AG09309 (cell line): ENCODE measurements around the gene TLX1.
"Not testable (repeated sequence)": the region's sequence is repeated elsewhere in the genome, so short reads cannot be mapped to it uniquely, and the experiment has no call there.

Experiments used
- DNase-seq: peaks from one replicate; pipeline ENCODE4 v3.0.0-alpha.2; 2010; ENCODE audit warnings: low read depth
- H3K4me3 ChIP-seq: 2 replicates; pipeline ENCODE4 v1.5.1; 2011; ENCODE audit warnings: mild to moderate bottlenecking, low read depth, low read length, moderate library complexity; ENCODE audit not compliant: control insufficient read depth
- TF ChIP-seq, protein P1 (sequence below): IDR thresholded peaks from 2 replicates; pipeline ENCODE4 v1.5.1; 2011; ENCODE audit warnings: mild to moderate bottlenecking, low read depth, low read length, inconsistent platforms; ENCODE audit not compliant: insufficient read depth, control insufficient read depth; ENCODE audit errors: missing control alignments

TLX1 gene

DNA sequence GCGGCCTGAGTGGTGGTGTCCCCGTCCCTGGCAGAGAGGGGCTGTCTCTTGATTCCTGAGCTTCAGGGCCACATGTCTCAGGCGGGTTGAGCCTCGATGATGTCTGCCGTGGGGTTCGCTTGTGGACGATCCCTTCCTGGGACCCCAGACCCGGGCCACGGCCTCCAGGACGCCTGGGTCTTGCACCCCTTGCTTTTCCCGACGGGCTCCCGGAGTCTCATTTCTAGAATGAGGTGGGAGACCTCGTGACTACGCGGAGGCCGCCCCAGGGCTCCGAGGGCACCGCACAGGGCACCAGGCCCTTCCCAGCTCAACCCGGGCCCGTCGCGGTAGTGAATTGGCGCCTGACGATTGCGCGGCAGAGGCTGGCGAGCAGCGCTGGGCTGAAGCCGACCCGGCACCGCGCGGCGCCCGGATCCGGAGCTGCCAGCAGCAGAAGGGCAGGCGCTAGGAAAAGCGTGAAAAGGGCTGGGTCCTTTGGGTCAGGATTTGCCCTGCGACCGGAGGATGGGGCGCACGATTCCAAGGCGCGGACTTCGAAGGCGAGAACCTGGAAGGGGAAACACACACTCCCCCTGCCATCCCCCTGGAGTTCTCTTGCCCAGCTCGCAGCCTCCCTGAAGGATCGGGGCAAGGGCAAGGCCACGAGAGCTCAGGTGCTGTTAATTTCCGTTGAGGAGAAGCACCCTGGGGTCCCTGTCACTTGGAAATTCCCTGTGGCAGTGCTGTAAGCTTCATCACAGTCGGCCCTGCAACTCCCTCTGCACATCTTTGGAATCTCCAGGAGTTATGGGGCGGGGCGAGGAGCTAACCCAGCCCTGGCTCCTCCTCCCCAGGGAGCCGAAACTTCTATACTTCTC is 15.5 kb downstream of the TLX1 start:
- DNase-seq: no peak
- TF ChIP-seq, protein P1, sequence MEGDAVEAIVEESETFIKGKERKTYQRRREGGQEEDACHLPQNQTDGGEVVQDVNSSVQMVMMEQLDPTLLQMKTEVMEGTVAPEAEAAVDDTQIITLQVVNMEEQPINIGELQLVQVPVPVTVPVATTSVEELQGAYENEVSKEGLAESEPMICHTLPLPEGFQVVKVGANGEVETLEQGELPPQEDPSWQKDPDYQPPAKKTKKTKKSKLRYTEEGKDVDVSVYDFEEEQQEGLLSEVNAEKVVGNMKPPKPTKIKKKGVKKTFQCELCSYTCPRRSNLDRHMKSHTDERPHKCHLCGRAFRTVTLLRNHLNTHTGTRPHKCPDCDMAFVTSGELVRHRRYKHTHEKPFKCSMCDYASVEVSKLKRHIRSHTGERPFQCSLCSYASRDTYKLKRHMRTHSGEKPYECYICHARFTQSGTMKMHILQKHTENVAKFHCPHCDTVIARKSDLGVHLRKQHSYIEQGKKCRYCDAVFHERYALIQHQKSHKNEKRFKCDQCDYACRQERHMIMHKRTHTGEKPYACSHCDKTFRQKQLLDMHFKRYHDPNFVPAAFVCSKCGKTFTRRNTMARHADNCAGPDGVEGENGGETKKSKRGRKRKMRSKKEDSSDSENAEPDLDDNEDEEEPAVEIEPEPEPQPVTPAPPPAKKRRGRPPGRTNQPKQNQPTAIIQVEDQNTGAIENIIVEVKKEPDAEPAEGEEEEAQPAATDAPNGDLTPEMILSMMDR: no peak
- no peak overlapping the region for H3K4me3 ChIP-seq

- no peak for DNase-seq
- H3K4me3 ChIP-seq: no peak overlapping the region
- TF ChIP-seq, protein P1: no peak
Measured at GRCh38 chr10:101151395-101151794, 20.3 kb downstream of the TLX1 start.

DNA sequence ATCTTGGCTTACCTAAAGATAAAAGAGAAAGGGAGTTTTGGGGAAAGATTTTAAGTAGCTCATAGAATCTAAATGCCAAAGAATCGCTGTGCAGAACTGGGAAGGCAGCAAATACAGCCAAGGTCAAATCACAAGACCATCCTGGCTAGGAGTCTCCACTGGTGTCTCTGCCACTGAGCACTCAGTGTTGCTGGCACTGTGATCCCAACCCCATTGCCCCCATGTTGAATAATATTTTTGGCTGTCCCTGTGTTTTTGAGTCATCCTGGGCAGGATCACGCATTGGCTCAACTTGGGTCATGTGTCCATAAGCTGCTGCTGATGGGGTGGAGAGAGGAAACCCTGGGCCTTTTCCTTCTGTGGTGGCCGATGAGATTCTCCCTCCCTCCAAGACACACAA is 21.2 kb downstream of the TLX1 start:
- TF ChIP-seq, protein P1: no peak

GRCh38 chr10:101154506-101154905 is 23.4 kb downstream of the TLX1 start:
- DNase-seq, H3K4me3 ChIP-seq: not testable (repeated sequence)

More for the DNA sequence above, 21.2 kb downstream of the TLX1 start:
- DNase-seq: no peak
- no peak overlapping the region for H3K4me3 ChIP-seq

DNA sequence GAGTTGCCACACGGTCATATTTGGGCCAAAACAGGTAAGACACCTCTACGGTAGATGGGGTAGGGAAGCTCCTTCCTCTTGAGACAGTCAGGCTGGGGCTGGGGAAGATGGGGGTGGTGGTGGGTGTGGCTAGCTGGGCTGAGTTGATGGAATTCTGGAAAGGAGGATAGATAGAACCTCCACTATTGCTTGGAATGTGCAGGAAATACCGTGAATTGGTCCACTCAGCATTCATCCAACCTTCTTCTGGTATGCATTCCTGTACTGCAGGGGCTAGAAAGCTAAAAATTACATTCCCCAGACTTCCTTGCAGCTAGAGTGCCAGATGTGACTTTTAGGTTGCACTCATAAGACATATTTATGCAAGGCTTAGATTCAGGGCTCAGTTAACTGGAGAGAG is 24.8 kb downstream of the TLX1 start:
- TF ChIP-seq, protein P1: no peak
- H3K4me3 ChIP-seq: no peak overlapping the region
- DNase-seq: no peak

GRCh38 chr10:101157756-101158458 is 26.8 kb downstream of the TLX1 start:
- TF ChIP-seq, protein P1: no peak
- DNase-seq: no peak
- no peak overlapping the region for H3K4me3 ChIP-seq

GRCh38 chr10:101158459-101159058 is 27.5 kb downstream of the TLX1 start:
- TF ChIP-seq, protein P1: no peak
- no peak overlapping the region for H3K4me3 ChIP-seq
- no peak for DNase-seq
